Hematopoietic multipotent progenitor cell (in vitro differentiated cells): ENCODE data around the gene KCNJ9. TPM values are rescaled to one million over a fixed set of nuclear protein-coding genes. Genes with fewer than 3 reads are reported as not detected.
"Not testable (repeated sequence)": the region's sequence is repeated elsewhere in the genome, so short reads cannot be mapped to it uniquely, and the experiment has no call there.

Source experiments
- DNase-seq, 3 donors: peaks; one replicate each; pipeline ENCODE4 v3.0.0-alpha.2; 2011 to 2015; ENCODE audit warnings: low read depth in 2 of 3, low spot score in 2 of 3
- total RNA-seq: library from RNA; depleted of rRNA; stranded (reverse); fragments of >200 nt; gene quantifications from one replicate; pipeline ENCODE4 v1.2.3, GENCODE V29; 2012

KCNJ9 gene
- not detected for total RNA-seq

GRCh38 chr1:160081261-160081936 is at the start of gene KCNJ9:
TSS of gene KCNJ9 (plus strand) at chr1:160081538. CDS start at chr1:160084031, 2,493 bp downstream.
- DNase-seq: no peak

- peak in 1 of 3 donors; percentile 15 for DNase-seq
Observed at GRCh38 chr1:160032165-160032820, 49.0 kb upstream of the KCNJ9 start.

GRCh38 chr1:160040476-160040875 is 40.9 kb upstream of the KCNJ9 start:
- DNase-seq: no peak

- DNase-seq: no peak
Observed at GRCh38 chr1:160043543-160043942, 37.8 kb upstream of the KCNJ9 start.

- no peak for DNase-seq
Observed at GRCh38 chr1:160045653-160046052, 35.7 kb upstream of the KCNJ9 start.

- DNase-seq: peak in 2 of 3 donors; percentile 92 to 96
Observed at GRCh38 chr1:160046494-160047110, 34.7 kb upstream of the KCNJ9 start.

GRCh38 chr1:160047111-160047991 is 34.0 kb upstream of the KCNJ9 start:
- no peak for DNase-seq

GRCh38 chr1:160048335-160048734 is 33.0 kb upstream of the KCNJ9 start:
- no peak for DNase-seq

GRCh38 chr1:160049101-160049500 is 32.2 kb upstream of the KCNJ9 start:
- no peak for DNase-seq

GRCh38 chr1:160050182-160050581 is 31.2 kb upstream of the KCNJ9 start:
- DNase-seq: not testable (repeated sequence)

- no peak for DNase-seq
Observed at GRCh38 chr1:160050619-160051018, 30.7 kb upstream of the KCNJ9 start.

GRCh38 chr1:160052936-160053335 is 28.4 kb upstream of the KCNJ9 start:
- DNase-seq: no peak

- no peak for DNase-seq
Observed at GRCh38 chr1:160053548-160054365, 27.6 kb upstream of the KCNJ9 start.

GRCh38 chr1:160056648-160057169 is 24.6 kb upstream of the KCNJ9 start:
- DNase-seq: no peak

GRCh38 chr1:160058087-160058486 is 23.3 kb upstream of the KCNJ9 start:
- no peak for DNase-seq

- no peak for DNase-seq
Observed at GRCh38 chr1:160061369-160062229, 19.7 kb upstream of the KCNJ9 start.

- DNase-seq: no peak
Observed at GRCh38 chr1:160062230-160062532, 19.2 kb upstream of the KCNJ9 start.

- no peak for DNase-seq
Observed at GRCh38 chr1:160063176-160063575, 18.2 kb upstream of the KCNJ9 start.

- no peak for DNase-seq
Observed at GRCh38 chr1:160064164-160064563, 17.2 kb upstream of the KCNJ9 start.
